WTC11 (cell line): ENCODE measurements around the gene MTTP. TPM values are rescaled to one million over a fixed set of nuclear protein-coding genes. Genes with fewer than 3 reads are reported as not detected.

Experiments used
- ATAC-seq: fragments of 200-7000 bp; cut with Tn5 transposase; 2 replicates; pipeline ENCODE4 v1.10.0; 2021; ENCODE audit warnings: mild to moderate bottlenecking, moderate library complexity
- CTCF ChIA-PET: fragments of 300-600 bp; sonication (Branson Sonifier 250); formaldehyde crosslinking; loops from one replicate; lab custom pipeline; 2021; ENCODE audit warnings: antibody characterized with exemption; lab: Charles Lee
- POLR2A ChIA-PET: fragments of 350-600 bp; sonication (Branson Sonifier 250); formaldehyde crosslinking; loops from one replicate; lab custom pipeline; 2021; ENCODE audit warnings: antibody characterized with exemption; lab: Charles Lee
- DNase-seq: peaks from one replicate; pipeline ENCODE4 v3.0.0; 2021; ENCODE audit warnings: low spot score
- H3K27ac Mint-ChIP-seq: 2 replicates; pipeline ENCODE4 v1.8.0; 2021; ENCODE audit warnings: mixed read lengths
- H3K27me3 Mint-ChIP-seq: 2 replicates; pipeline ENCODE4 v1.8.0; 2021; ENCODE audit warnings: low read depth, mild to moderate bottlenecking, moderate library complexity, mixed read lengths
- H3K36me3 Mint-ChIP-seq: 2 replicates; pipeline ENCODE4 v1.8.0; 2021; ENCODE audit warnings: mixed read lengths
- H3K4me1 Mint-ChIP-seq: 2 replicates; pipeline ENCODE4 v1.8.0; 2022; ENCODE audit warnings: mixed read lengths
- H3K4me3 Mint-ChIP-seq: 2 replicates; pipeline ENCODE4 v1.8.0; 2021; ENCODE audit warnings: mild to moderate bottlenecking, moderate library complexity, mixed read lengths
- H3K9me3 Mint-ChIP-seq: 2 replicates; pipeline ENCODE4 v1.8.0; 2021; ENCODE audit warnings: mixed read lengths
- ATF2 ChIP-seq: sonication (generic); formaldehyde crosslinking; IDR thresholded peaks from 2 replicates; pipeline ENCODE4 v1.8.1; 2022; ENCODE audit warnings: low read depth, missing genetic modification reagents, borderline replicate concordance
- CBFB ChIP-seq: sonication (generic); formaldehyde crosslinking; IDR thresholded peaks from 2 replicates; pipeline ENCODE4 v1.8.1; 2022; ENCODE audit warnings: mild to moderate bottlenecking, low read depth, missing genetic modification reagents
- CREB1 ChIP-seq: sonication (generic); formaldehyde crosslinking; IDR thresholded peaks from 2 replicates; pipeline ENCODE4 v1.8.0; 2023; ENCODE audit warnings: mild to moderate bottlenecking, missing genetic modification reagents
- E2F1 ChIP-seq: sonication (generic); formaldehyde crosslinking; IDR thresholded peaks from 2 replicates; pipeline ENCODE4 v1.8.0; 2022; ENCODE audit warnings: mild to moderate bottlenecking, missing genetic modification reagents
- EMX1 ChIP-seq: fragments of 250-450 bp; sonication (Bioruptor Pico); IDR thresholded peaks from 2 replicates; pipeline ENCODE4 v1.8.0; 2021; ENCODE audit warnings: mild to moderate bottlenecking
- ESRRA ChIP-seq: sonication (generic); formaldehyde crosslinking; IDR thresholded peaks from 2 replicates; pipeline ENCODE4 v1.8.1; 2022; ENCODE audit warnings: mild to moderate bottlenecking, missing genetic modification reagents, borderline replicate concordance
- FOXK1 ChIP-seq: sonication (generic); formaldehyde crosslinking; IDR thresholded peaks from 2 replicates; pipeline ENCODE4 v1.8.0; 2022; ENCODE audit warnings: mild to moderate bottlenecking, moderate library complexity, missing genetic modification reagents
- HMGA2 ChIP-seq: fragments of 250-450 bp; sonication (Bioruptor Pico); IDR thresholded peaks from 2 replicates; pipeline ENCODE4 v1.4.0; 2021; ENCODE audit warnings: mild to moderate bottlenecking, moderate library complexity
- JAZF1 ChIP-seq: fragments of 250-450 bp; sonication (Bioruptor Pico); IDR thresholded peaks from 2 replicates; pipeline ENCODE4 v1.9.0; 2021; ENCODE audit warnings: moderate library complexity, mild to moderate bottlenecking, inconsistent platforms
- JUN ChIP-seq: sonication (generic); formaldehyde crosslinking; IDR thresholded peaks from 2 replicates; pipeline ENCODE4 v1.8.0; 2023; ENCODE audit warnings: mild to moderate bottlenecking, missing genetic modification reagents
- KAT7 ChIP-seq: sonication (generic); formaldehyde crosslinking; IDR thresholded peaks from 2 replicates; pipeline ENCODE4 v1.8.1; 2023; ENCODE audit warnings: missing genetic modification reagents, mild to moderate bottlenecking, borderline replicate concordance
- MAX ChIP-seq: sonication (generic); formaldehyde crosslinking; IDR thresholded peaks from 2 replicates; pipeline ENCODE4 v1.8.0; 2022; ENCODE audit warnings: mild to moderate bottlenecking, missing genetic modification reagents
- STAT6 ChIP-seq: sonication (generic); formaldehyde crosslinking; conservative IDR thresholded peaks from 2 replicates; pipeline ENCODE4 v1.8.1; 2023; ENCODE audit warnings: mild to moderate bottlenecking, low read depth, missing genetic modification reagents, moderate library complexity
- ZBTB43 ChIP-seq: sonication (generic); formaldehyde crosslinking; IDR thresholded peaks from 2 replicates; pipeline ENCODE4 v1.8.1; 2023; ENCODE audit warnings: mild to moderate bottlenecking, missing genetic modification reagents
- ZNF138 ChIP-seq: sonication (generic); formaldehyde crosslinking; conservative IDR thresholded peaks from 2 replicates; pipeline ENCODE4 v1.8.1; 2022; ENCODE audit warnings: mild to moderate bottlenecking, moderate library complexity, missing genetic modification reagents
- ZNF219 ChIP-seq: sonication (generic); formaldehyde crosslinking; IDR thresholded peaks from 2 replicates; pipeline ENCODE4 v1.8.0; 2023; ENCODE audit warnings: missing genetic modification reagents, mild to moderate bottlenecking, borderline replicate concordance
- ZNF232 ChIP-seq: sonication (generic); formaldehyde crosslinking; IDR thresholded peaks from 2 replicates; pipeline ENCODE4 v1.8.0; 2022; ENCODE audit warnings: mild to moderate bottlenecking, missing genetic modification reagents
- ZNF263 ChIP-seq: sonication (generic); formaldehyde crosslinking; IDR thresholded peaks from 2 replicates; pipeline ENCODE4 v1.8.1; 2022; ENCODE audit warnings: low read depth, mild to moderate bottlenecking, moderate library complexity, missing genetic modification reagents
- ZNF317 ChIP-seq: sonication (generic); formaldehyde crosslinking; IDR thresholded peaks from 2 replicates; pipeline ENCODE4 v1.8.1; 2023; ENCODE audit warnings: low read depth, mild to moderate bottlenecking, moderate library complexity, missing genetic modification reagents, borderline replicate concordance
- ZNF396 ChIP-seq: fragments of 250-450 bp; sonication (Bioruptor Pico); IDR thresholded peaks from 2 replicates; pipeline ENCODE4 v1.8.0; 2021; ENCODE audit warnings: mild to moderate bottlenecking, moderate library complexity, borderline replicate concordance
- ZNF423 ChIP-seq: fragments of 250-450 bp; sonication (Bioruptor Pico); IDR thresholded peaks from 2 replicates; pipeline ENCODE4 v2.1.2; 2022; ENCODE audit warnings: mild to moderate bottlenecking, moderate library complexity
- ZNF425 ChIP-seq: fragments of 250-450 bp; sonication (Bioruptor Pico); conservative IDR thresholded peaks from 2 replicates; pipeline ENCODE4 v1.9.0; 2021; ENCODE audit warnings: mild to moderate bottlenecking
- ZNF512 ChIP-seq: sonication (generic); formaldehyde crosslinking; IDR thresholded peaks from 2 replicates; pipeline ENCODE4 v1.8.1; 2022; ENCODE audit warnings: missing genetic modification reagents, borderline replicate concordance
- ZNF671 ChIP-seq: fragments of 250-450 bp; sonication (Bioruptor Pico); IDR thresholded peaks from 2 replicates; pipeline ENCODE4 v1.8.0; 2021; ENCODE audit warnings: mild to moderate bottlenecking
- total RNA-seq: library from RNA; stranded (reverse); gene quantifications from 3 replicates; pipeline ENCODE4 v1.2.3, GENCODE V29; 2021

Gene MTTP
- total RNA-seq, 1 experiment from 2014 or later = 0.26 TPM

GRCh38 chr4:99614491-99614890 is 39.9 kb downstream of the MTTP start (continued):
- no peak for TF ChIP-seq ZNF425 (CRISPR knock-in tag)
- TF ChIP-seq ZNF671 (CRISPR knock-in tag) = no peak
- TF ChIP-seq ATF2 (CRISPR knock-in tag) = no peak
- TF ChIP-seq ZBTB43 (CRISPR knock-in tag) = no peak
- no peak for TF ChIP-seq ZNF219 (CRISPR knock-in tag)
- TF ChIP-seq ZNF138 (CRISPR knock-in tag) = no peak
- no peak for TF ChIP-seq CREB1 (CRISPR knock-in tag)
- no peak for TF ChIP-seq JUN (CRISPR knock-in tag)
- TF ChIP-seq ESRRA = no peak
- no peak for TF ChIP-seq EMX1 (CRISPR knock-in tag)

- no peak overlapping the region for H3K4me3 Mint-ChIP-seq
- no peak for ATAC-seq
- ChIA-PET CTCF (interaction anchor here (1.1 kb wide), 1 partner anchor 52 kb away, joined by 4 read pairs; no protein-coding TSS in a partner anchor), POLR2A (interaction anchor here (0.7 kb wide), 1 partner anchor 1842 kb away, joined by 3 read pairs; no protein-coding TSS in a partner anchor)
- H3K4me1 Mint-ChIP-seq = no peaks in the 10 kb centered on the region
- H3K9me3 Mint-ChIP-seq = no peaks in the 10 kb centered on the region
- no peak overlapping the region for H3K27ac Mint-ChIP-seq
- no peaks in the 10 kb centered on the region for H3K36me3 Mint-ChIP-seq
- no peak for DNase-seq
- H3K27me3 Mint-ChIP-seq = no peaks in the 10 kb centered on the region
- TF ChIP-seq ZNF263 (CRISPR knock-in tag) (no peak), MAX (CRISPR knock-in tag) (no peak), ATF2 (CRISPR knock-in tag) (no peak), KAT7 (no peak), HMGA2 (CRISPR knock-in tag) (no peak), ZNF512 (no peak), ZNF423 (CRISPR knock-in tag) (no peak), CBFB (no peak), FOXK1 (CRISPR knock-in tag) (no peak), ZNF232 (CRISPR knock-in tag) (no peak), STAT6 (CRISPR knock-in tag) (no peak), ZNF317 (CRISPR knock-in tag) (no peak), ZNF396 (CRISPR knock-in tag) (no peak), JAZF1 (no peak), E2F1 (CRISPR knock-in tag) (no peak)
These were observed 40.7 kb downstream of the MTTP start for GRCh38 chr4:99615170-99615820.
